WTC11 (cell line): Measurements from ENCODE around the gene KCNG4. TPM values are rescaled to one million over a fixed set of nuclear protein-coding genes. Genes with fewer than 3 reads are reported as not detected.

Source experiments
- ATAC-seq: fragments of 200-7000 bp; cut with Tn5 transposase; 2 replicates; pipeline ENCODE4 v1.10.0; 2021; ENCODE audit warnings: mild to moderate bottlenecking, moderate library complexity
- CTCF ChIA-PET: fragments of 300-600 bp; sonication (Branson Sonifier 250); formaldehyde crosslinking; loops from one replicate; lab custom pipeline; 2021; ENCODE audit warnings: antibody characterized with exemption; lab: Charles Lee
- POLR2A ChIA-PET: fragments of 350-600 bp; sonication (Branson Sonifier 250); formaldehyde crosslinking; loops from one replicate; lab custom pipeline; 2021; ENCODE audit warnings: antibody characterized with exemption; lab: Charles Lee
- DNase-seq: peaks from one replicate; pipeline ENCODE4 v3.0.0; 2021; ENCODE audit warnings: low spot score
- H3K27ac Mint-ChIP-seq: 2 replicates; pipeline ENCODE4 v1.8.0; 2021; ENCODE audit warnings: mixed read lengths
- H3K27me3 Mint-ChIP-seq: 2 replicates; pipeline ENCODE4 v1.8.0; 2021; ENCODE audit warnings: low read depth, mild to moderate bottlenecking, moderate library complexity, mixed read lengths
- H3K36me3 Mint-ChIP-seq: 2 replicates; pipeline ENCODE4 v1.8.0; 2021; ENCODE audit warnings: mixed read lengths
- H3K4me1 Mint-ChIP-seq: 2 replicates; pipeline ENCODE4 v1.8.0; 2022; ENCODE audit warnings: mixed read lengths
- H3K4me3 Mint-ChIP-seq: 2 replicates; pipeline ENCODE4 v1.8.0; 2021; ENCODE audit warnings: mild to moderate bottlenecking, moderate library complexity, mixed read lengths
- H3K9me3 Mint-ChIP-seq: 2 replicates; pipeline ENCODE4 v1.8.0; 2021; ENCODE audit warnings: mixed read lengths
- ATF1 ChIP-seq: sonication (generic); formaldehyde crosslinking; IDR thresholded peaks from 2 replicates; pipeline ENCODE4 v1.8.1; 2023; ENCODE audit warnings: mild to moderate bottlenecking, moderate library complexity, missing genetic modification reagents
- ATF3 ChIP-seq: sonication (generic); formaldehyde crosslinking; conservative IDR thresholded peaks from 2 replicates; pipeline ENCODE4 v1.8.1; 2022; ENCODE audit warnings: mild to moderate bottlenecking, missing genetic modification reagents
- CREB1 ChIP-seq: sonication (generic); formaldehyde crosslinking; IDR thresholded peaks from 2 replicates; pipeline ENCODE4 v1.8.0; 2023; ENCODE audit warnings: mild to moderate bottlenecking, missing genetic modification reagents
- ETV6 ChIP-seq: sonication (generic); formaldehyde crosslinking; IDR thresholded peaks from 2 replicates; pipeline ENCODE4 v1.8.1; 2022; ENCODE audit warnings: mild to moderate bottlenecking, missing genetic modification reagents
- FOXP1 ChIP-seq: sonication (generic); formaldehyde crosslinking; IDR thresholded peaks from 2 replicates; pipeline ENCODE4 v1.8.0; 2022; ENCODE audit warnings: missing genetic modification reagents, mild to moderate bottlenecking, moderate library complexity, borderline replicate concordance
- GABPB1 ChIP-seq: sonication (generic); formaldehyde crosslinking; IDR thresholded peaks from 2 replicates; pipeline ENCODE4 v1.8.1; 2023; ENCODE audit warnings: mild to moderate bottlenecking, missing genetic modification reagents
- HMGA2 ChIP-seq: fragments of 250-450 bp; sonication (Bioruptor Pico); IDR thresholded peaks from 2 replicates; pipeline ENCODE4 v1.4.0; 2021; ENCODE audit warnings: mild to moderate bottlenecking, moderate library complexity
- IRF2 ChIP-seq: sonication (generic); formaldehyde crosslinking; IDR thresholded peaks from 2 replicates; pipeline ENCODE4 v1.8.0; 2022; ENCODE audit warnings: low read depth, missing genetic modification reagents, borderline replicate concordance
- JAZF1 ChIP-seq: fragments of 250-450 bp; sonication (Bioruptor Pico); IDR thresholded peaks from 2 replicates; pipeline ENCODE4 v1.9.0; 2021; ENCODE audit warnings: moderate library complexity, mild to moderate bottlenecking, inconsistent platforms
- JUN ChIP-seq: sonication (generic); formaldehyde crosslinking; IDR thresholded peaks from 2 replicates; pipeline ENCODE4 v1.8.0; 2023; ENCODE audit warnings: mild to moderate bottlenecking, missing genetic modification reagents
- MAX ChIP-seq: sonication (generic); formaldehyde crosslinking; IDR thresholded peaks from 2 replicates; pipeline ENCODE4 v1.8.0; 2022; ENCODE audit warnings: mild to moderate bottlenecking, missing genetic modification reagents
- MYBL2 ChIP-seq: sonication (generic); formaldehyde crosslinking; IDR thresholded peaks from 2 replicates; pipeline ENCODE4 v1.8.1; 2023; ENCODE audit warnings: mild to moderate bottlenecking, moderate library complexity, missing genetic modification reagents
- RELA ChIP-seq: sonication (generic); formaldehyde crosslinking; IDR thresholded peaks from 2 replicates; pipeline ENCODE4 v1.8.1; 2022; ENCODE audit warnings: missing genetic modification reagents, mild to moderate bottlenecking, borderline replicate concordance
- SMAD3 ChIP-seq: sonication (generic); formaldehyde crosslinking; IDR thresholded peaks from 2 replicates; pipeline ENCODE4 v1.8.0; 2022; ENCODE audit warnings: missing genetic modification reagents, mild to moderate bottlenecking, borderline replicate concordance
- SP1 ChIP-seq: sonication (generic); formaldehyde crosslinking; conservative IDR thresholded peaks from 2 replicates; pipeline ENCODE4 v1.8.1; 2022; ENCODE audit warnings: missing genetic modification reagents
- USF1 ChIP-seq: sonication (generic); formaldehyde crosslinking; IDR thresholded peaks from 2 replicates; pipeline ENCODE4 v1.8.0; 2022; ENCODE audit warnings: mild to moderate bottlenecking, missing genetic modification reagents
- ZBTB43 ChIP-seq: sonication (generic); formaldehyde crosslinking; IDR thresholded peaks from 2 replicates; pipeline ENCODE4 v1.8.1; 2023; ENCODE audit warnings: mild to moderate bottlenecking, missing genetic modification reagents
- ZMAT4 ChIP-seq: fragments of 250-450 bp; sonication (Bioruptor Pico); IDR thresholded peaks from 2 replicates; pipeline ENCODE4 v1.9.0; 2021; ENCODE audit warnings: mild to moderate bottlenecking
- ZNF121 ChIP-seq: sonication (generic); formaldehyde crosslinking; IDR thresholded peaks from 2 replicates; pipeline ENCODE4 v1.8.0; 2023; ENCODE audit warnings: missing genetic modification reagents
- ZNF263 ChIP-seq: sonication (generic); formaldehyde crosslinking; IDR thresholded peaks from 2 replicates; pipeline ENCODE4 v1.8.1; 2022; ENCODE audit warnings: low read depth, mild to moderate bottlenecking, moderate library complexity, missing genetic modification reagents
- ZNF281 ChIP-seq: sonication (generic); formaldehyde crosslinking; IDR thresholded peaks from 2 replicates; pipeline ENCODE4 v1.8.0; 2023; ENCODE audit warnings: mild to moderate bottlenecking, missing genetic modification reagents
- ZNF396 ChIP-seq: fragments of 250-450 bp; sonication (Bioruptor Pico); IDR thresholded peaks from 2 replicates; pipeline ENCODE4 v1.8.0; 2021; ENCODE audit warnings: mild to moderate bottlenecking, moderate library complexity, borderline replicate concordance
- total RNA-seq: library from RNA; stranded (reverse); gene quantifications from 3 replicates; pipeline ENCODE4 v1.2.3, GENCODE V29; 2021

Gene KCNG4
- total RNA-seq, 1 experiment from 2014 or later = not detected

- no peak for DNase-seq
- Mint-ChIP-seq H3K4me3 (no peak overlapping the region), H3K4me1 (peaks cover 6% of the 10 kb centered on the region; the same call in 1 of the 2 replicates), H3K9me3 (no peaks in the 10 kb centered on the region), H3K27ac (no peak overlapping the region), H3K27me3 (no peaks in the 10 kb centered on the region), H3K36me3 (peaks cover 28% of the 10 kb centered on the region; the same call in 1 of the 2 replicates)
- ATAC-seq = no peak
- CTCF ChIA-PET = no interaction called here
- no peak for TF ChIP-seq ZNF263
- TF ChIP-seq MAX (CRISPR knock-in tag) = no peak
- no peak for TF ChIP-seq MYBL2 (CRISPR knock-in tag)
- TF ChIP-seq ZNF396 (CRISPR knock-in tag) = no peak
- TF ChIP-seq JAZF1 = no peak
- TF ChIP-seq ATF1 (CRISPR knock-in tag) = no peak
- no peak for TF ChIP-seq ZNF121
- no peak for TF ChIP-seq RELA (CRISPR knock-in tag)
- no peak for TF ChIP-seq JUN (CRISPR knock-in tag)
- no peak for TF ChIP-seq ETV6
- TF ChIP-seq USF1 (CRISPR knock-in tag) = no peak
- TF ChIP-seq FOXP1 (CRISPR knock-in tag) = no peak
- TF ChIP-seq SP1 (CRISPR knock-in tag) = no peak
- no peak for TF ChIP-seq CREB1 (CRISPR knock-in tag)
- TF ChIP-seq ATF3 (CRISPR knock-in tag) = no peak
- no peak for TF ChIP-seq ZMAT4
- TF ChIP-seq HMGA2 (CRISPR knock-in tag) = no peak
- POLR2A ChIA-PET = interaction anchor here (0.6 kb wide), 1 partner anchor 50 kb away, joined by 3 read pairs; no protein-coding TSS in a partner anchor
Measured at GRCh38 chr16:84180519-84181140, 59.2 kb downstream of the KCNG4 start.

- POLR2A ChIA-PET = interaction anchor here (0.6 kb wide), 1 partner anchor 51 kb away, joined by 3 read pairs; no protein-coding TSS in a partner anchor
- Mint-ChIP-seq H3K36me3 (peaks cover 28% of the 10 kb centered on the region; the same call in 1 of the 2 replicates), H3K27me3 (no peaks in the 10 kb centered on the region), H3K4me1 (no peaks in the 10 kb centered on the region), H3K9me3 (no peaks in the 10 kb centered on the region), H3K4me3 (no peak overlapping the region), H3K27ac (no peak overlapping the region)
- CTCF ChIA-PET = interaction anchor here (1.2 to 1.3 kb wide), 2 partner anchors 10 to 128 kb away, joined by 3 to 4 read pairs; no protein-coding TSS in a partner anchor
- ATAC-seq = no peak
- TF ChIP-seq GABPB1 (CRISPR knock-in tag) = no peak
- TF ChIP-seq SP1 (CRISPR knock-in tag) = no peak
- no peak for DNase-seq
Measured at GRCh38 chr16:84179612-84180320, 60.0 kb downstream of the KCNG4 start.

- POLR2A ChIA-PET = no interaction called here
- no peak for TF ChIP-seq ZNF281
- TF ChIP-seq HMGA2 (CRISPR knock-in tag) = no peak
- no peak for TF ChIP-seq IRF2
- TF ChIP-seq SMAD3 (CRISPR knock-in tag) = no peak
- no peak for TF ChIP-seq ZBTB43 (CRISPR knock-in tag)
Measured at GRCh38 chr16:84178892-84179611, 60.8 kb downstream of the KCNG4 start.

More at GRCh38 chr16:84178892-84179611, 60.8 kb downstream of the KCNG4 start:
- Mint-ChIP-seq H3K9me3 (no peaks in the 10 kb centered on the region), H3K36me3 (peaks cover 21% of the 10 kb centered on the region; the same call in 1 of the 2 replicates), H3K27me3 (no peaks in the 10 kb centered on the region), H3K4me3 (no peak overlapping the region), H3K4me1 (no peaks in the 10 kb centered on the region), H3K27ac (no peak overlapping the region)
- CTCF ChIA-PET = interaction anchor here (1.0 to 4.5 kb wide), 4 partner anchors 8 to 129 kb away, joined by 3 to 51 read pairs (median 4); partner anchors contain the start of gene TAF1C
- no peak for DNase-seq
- ATAC-seq = no peak
